ENCODE data around the gene PTPN12. TPM values are rescaled to one million over a fixed set of nuclear protein-coding genes. Genes with fewer than 3 reads are reported as not detected.
"Not testable (repeated sequence)": the region's sequence is repeated elsewhere in the genome, so short reads cannot be mapped to it uniquely, and the experiment has no call there.

The PTPN12 gene
- total and polyA plus RNA-seq, 12 donors, result 29.5 to 72.0 (median 54.1) TPM

DNA sequence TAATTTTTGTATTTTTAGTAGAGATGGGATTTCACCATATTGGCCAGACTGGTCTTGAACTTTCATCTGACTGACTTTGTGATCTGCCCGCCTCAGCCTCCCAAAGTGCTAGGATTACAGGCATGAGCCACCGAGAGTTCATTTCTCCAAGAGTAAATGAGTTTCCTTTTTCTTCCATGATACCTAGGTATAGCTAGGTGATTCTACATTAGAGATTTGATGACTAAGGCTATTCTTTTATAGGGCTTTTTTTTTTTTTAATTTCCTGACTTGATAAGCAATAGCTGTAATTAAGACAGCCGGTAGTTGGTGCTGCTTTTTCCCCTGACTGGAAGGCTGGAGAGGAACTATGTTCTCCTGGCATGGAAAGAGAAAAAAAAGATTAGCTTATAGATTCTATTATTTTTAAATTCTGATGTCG, 3.3 kb downstream of the PTPN12 start:
- Histone ChIP-seq H3K36me3 (replicated peaks in 1 of 2) (no peaks in the 10 kb centered on the region), H3K27me3 (no peaks in the 10 kb centered on the region), H3K4me3 (no peak overlapping the region), H3K4me1 (replicated peaks in 1 of 2) (peaks cover 10 to 54% of the 10 kb centered on the region in 2 donors), H3K27ac (no peak overlapping the region), H3K9me3 (replicated peaks in 1 of 3) (no peaks in the 10 kb centered on the region)
- DNase-seq, result no peak
- 64 to 76% (median 68%) methylated on average over 4 of the region's 4 CpGs for WGBS, 4 donors
- TF ChIP-seq, protein P1, sequence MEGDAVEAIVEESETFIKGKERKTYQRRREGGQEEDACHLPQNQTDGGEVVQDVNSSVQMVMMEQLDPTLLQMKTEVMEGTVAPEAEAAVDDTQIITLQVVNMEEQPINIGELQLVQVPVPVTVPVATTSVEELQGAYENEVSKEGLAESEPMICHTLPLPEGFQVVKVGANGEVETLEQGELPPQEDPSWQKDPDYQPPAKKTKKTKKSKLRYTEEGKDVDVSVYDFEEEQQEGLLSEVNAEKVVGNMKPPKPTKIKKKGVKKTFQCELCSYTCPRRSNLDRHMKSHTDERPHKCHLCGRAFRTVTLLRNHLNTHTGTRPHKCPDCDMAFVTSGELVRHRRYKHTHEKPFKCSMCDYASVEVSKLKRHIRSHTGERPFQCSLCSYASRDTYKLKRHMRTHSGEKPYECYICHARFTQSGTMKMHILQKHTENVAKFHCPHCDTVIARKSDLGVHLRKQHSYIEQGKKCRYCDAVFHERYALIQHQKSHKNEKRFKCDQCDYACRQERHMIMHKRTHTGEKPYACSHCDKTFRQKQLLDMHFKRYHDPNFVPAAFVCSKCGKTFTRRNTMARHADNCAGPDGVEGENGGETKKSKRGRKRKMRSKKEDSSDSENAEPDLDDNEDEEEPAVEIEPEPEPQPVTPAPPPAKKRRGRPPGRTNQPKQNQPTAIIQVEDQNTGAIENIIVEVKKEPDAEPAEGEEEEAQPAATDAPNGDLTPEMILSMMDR (IDR thresholded peaks at IDR 0.05), result no peak
- TF ChIP-seq POLR2A (IDR thresholded peaks at IDR 0.05), result no peak
- intact Hi-C loops (cut with DNase I), result no loop called here

DNA sequence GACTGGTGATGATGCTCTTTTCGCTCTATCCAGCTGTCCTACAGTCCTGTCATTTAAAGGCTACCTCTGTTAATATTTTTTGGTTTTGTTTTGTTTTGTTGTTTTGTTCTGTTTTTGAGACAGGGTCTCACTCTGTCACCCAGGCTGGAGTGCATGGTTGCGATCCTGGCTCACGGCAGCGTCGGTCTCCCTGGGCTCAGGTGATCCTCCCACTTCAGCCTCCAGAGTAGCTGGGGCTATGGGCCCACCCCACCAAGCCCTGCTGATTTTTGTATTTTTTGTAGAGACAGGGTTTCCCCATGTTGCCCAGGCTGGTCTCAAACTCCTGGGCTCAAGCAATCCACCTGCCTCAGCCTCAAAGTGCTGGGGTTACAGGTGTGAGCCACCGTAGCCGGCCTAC, 3.9 kb downstream of the PTPN12 start:
- H3K9me3 ChIP-seq (replicated peaks in 1 of 3); intact Hi-C loops (cut with DNase I); H3K27me3 ChIP-seq; H3K36me3 ChIP-seq (replicated peaks in 1 of 2); H3K27ac ChIP-seq; H3K4me3 ChIP-seq; DNase-seq: not testable (repeated sequence)
- 94 to 97% (median 97%) methylated on average over 7 of the region's 7 CpGs for WGBS, 4 donors
- peaks cover 10 to 54% of the 10 kb centered on the region in 2 donors for H3K4me1 ChIP-seq (replicated peaks in 1 of 2)

DNA sequence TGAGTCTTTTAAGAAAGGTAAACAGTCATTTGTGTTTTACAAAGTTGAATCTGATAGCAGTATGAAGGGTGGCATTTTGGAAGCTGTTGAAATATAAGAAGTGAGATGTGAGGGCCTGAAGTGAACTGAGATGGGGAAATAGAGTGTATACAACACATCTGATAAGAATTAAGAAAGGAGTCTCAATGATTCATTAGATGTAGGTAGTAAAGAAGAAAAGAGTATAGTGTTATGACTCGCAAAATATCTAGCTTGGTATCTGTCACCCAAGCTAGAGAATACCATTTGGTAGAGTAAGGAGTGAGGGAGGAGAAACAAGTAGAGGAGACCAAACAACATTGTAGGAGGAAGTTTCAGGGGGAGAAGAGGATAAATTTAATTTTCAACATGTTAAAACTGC, 5.3 kb downstream of the PTPN12 start:
- no peaks in the 10 kb centered on the region for H3K27me3 ChIP-seq
- no peaks in the 10 kb centered on the region for H3K9me3 ChIP-seq (replicated peaks in 1 of 3)
- intact Hi-C loops (cut with DNase I), result no loop called here
- H3K4me3 ChIP-seq, result no peak overlapping the region
- TF ChIP-seq, protein P1 (IDR thresholded peaks at IDR 0.05), result no peak
- no peak for TF ChIP-seq POLR2A (IDR thresholded peaks at IDR 0.05)
- no peaks in the 10 kb centered on the region for H3K36me3 ChIP-seq (replicated peaks in 1 of 2)
- no peak overlapping the region for H3K27ac ChIP-seq
- peaks cover 10 to 61% of the 10 kb centered on the region in 2 donors for H3K4me1 ChIP-seq (replicated peaks in 1 of 2)
- DNase-seq, result no peak
- 87 to 92% (median 89%) methylated on average over 1 of the region's 1 CpG for WGBS, 4 donors

DNA sequence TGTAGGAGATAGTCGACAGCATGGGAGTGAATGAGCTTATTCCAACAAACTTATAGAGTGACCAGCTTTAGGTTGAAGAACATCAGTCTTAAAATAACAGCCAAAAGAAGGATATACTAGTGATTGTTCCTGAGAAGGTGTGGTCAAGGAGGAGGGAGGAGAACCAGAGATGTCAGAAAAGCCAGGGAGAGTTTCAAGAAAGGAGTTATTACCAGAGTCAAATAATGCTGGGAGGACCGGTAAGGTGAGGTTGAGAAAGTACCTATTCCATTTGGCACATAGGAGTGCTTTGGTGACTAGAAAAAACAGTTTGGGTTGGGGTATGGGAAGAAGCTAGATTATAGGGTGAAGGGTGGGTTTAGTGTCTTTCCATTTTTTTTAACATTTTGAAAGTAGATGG, 5.8 kb downstream of the PTPN12 start:
- Histone ChIP-seq H3K36me3 (replicated peaks in 1 of 2) (no peaks in the 10 kb centered on the region), H3K27me3 (no peaks in the 10 kb centered on the region), H3K4me1 (replicated peaks in 1 of 2) (peaks cover 10 to 66% of the 10 kb centered on the region in 2 donors), H3K4me3 (no peak overlapping the region), H3K27ac (no peak overlapping the region), H3K9me3 (replicated peaks in 1 of 3) (no peaks in the 10 kb centered on the region)
- intact Hi-C loops (cut with DNase I), result no loop called here
- no peak for DNase-seq
- 59 to 76% (median 70%) methylated on average over 2 of the region's 2 CpGs for WGBS, 4 donors
- TF ChIP-seq, protein P1 (IDR thresholded peaks at IDR 0.05), result no peak
- no peak for TF ChIP-seq POLR2A (IDR thresholded peaks at IDR 0.05)

DNA sequence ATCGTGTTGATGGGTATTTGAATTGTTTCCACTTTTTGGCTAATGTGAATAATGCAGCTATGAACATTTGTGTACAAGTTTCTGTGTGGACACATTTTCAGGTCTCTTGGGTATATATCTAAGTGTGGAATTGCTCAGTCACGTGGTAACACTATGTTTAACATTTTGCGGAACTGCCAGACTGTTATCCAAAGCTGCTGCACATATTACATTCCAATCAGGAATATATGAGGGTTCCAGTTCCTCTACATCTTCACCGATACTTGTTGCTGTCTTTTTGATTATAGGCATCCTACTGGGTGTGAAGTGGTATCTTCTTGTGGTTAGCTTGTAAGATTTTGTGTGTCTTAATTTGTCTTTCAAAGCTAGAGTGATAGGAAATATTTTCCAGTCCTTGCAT, 6.8 kb downstream of the PTPN12 start:
- TF ChIP-seq, protein P1 (IDR thresholded peaks at IDR 0.05), result no peak
- no peak for TF ChIP-seq POLR2A (IDR thresholded peaks at IDR 0.05)
- no peaks in the 10 kb centered on the region for H3K9me3 ChIP-seq (replicated peaks in 1 of 3)
- H3K27me3 ChIP-seq, result no peaks in the 10 kb centered on the region
- no peak overlapping the region for H3K4me3 ChIP-seq
- no peak overlapping the region for H3K27ac ChIP-seq
- intact Hi-C loops (cut with DNase I), result no loop called here
- no peaks in the 10 kb centered on the region for H3K36me3 ChIP-seq (replicated peaks in 1 of 2)
- H3K4me1 ChIP-seq (replicated peaks in 1 of 2), result peaks cover 14 to 75% of the 10 kb centered on the region in 2 donors
- WGBS, 4 donors, result 88 to 94% (median 90%) methylated on average over 4 of the region's 4 CpGs
- DNase-seq, result no peak
